GM10266 (cell line): ENCODE data around the gene NOMO2.
"Not testable (repeated sequence)": the region's sequence is repeated elsewhere in the genome, so short reads cannot be mapped to it uniquely, and the experiment has no call there.

Source experiments
- DNase-seq: peaks from one replicate; pipeline ENCODE4 v3.0.0; 2012; ENCODE audit errors: extremely low spot score

NOMO2 gene

GRCh38 chr16:18534308-18534707 lies 27.6 kb downstream of the NOMO2 start:
- not testable (repeated sequence) for DNase-seq

GRCh38 chr16:18531323-18531722 lies 30.6 kb downstream of the NOMO2 start:
- DNase-seq, result not testable (repeated sequence)

- not testable (repeated sequence) for DNase-seq
These were observed 31.6 kb downstream of the NOMO2 start for GRCh38 chr16:18530329-18530728.

- not testable (repeated sequence) for DNase-seq
These were observed 35.4 kb downstream of the NOMO2 start for GRCh38 chr16:18526547-18526946.

- DNase-seq, result not testable (repeated sequence)
These were observed 35.9 kb downstream of the NOMO2 start for GRCh38 chr16:18525882-18526482.

GRCh38 chr16:18522637-18523036 lies 39.3 kb downstream of the NOMO2 start:
- DNase-seq, result not testable (repeated sequence)

- DNase-seq, result not testable (repeated sequence)
These were observed 40.3 kb downstream of the NOMO2 start for GRCh38 chr16:18521445-18522181.

- not testable (repeated sequence) for DNase-seq
These were observed 43.2 kb downstream of the NOMO2 start for GRCh38 chr16:18518536-18519283.

- DNase-seq, result not testable (repeated sequence)
These were observed 63.5 kb downstream of the NOMO2 start for GRCh38 chr16:18498430-18498829.

- not testable (repeated sequence) for DNase-seq
These were observed 64.9 kb downstream of the NOMO2 start for GRCh38 chr16:18497032-18497431.

GRCh38 chr16:18492118-18492897 lies 69.6 kb downstream of the NOMO2 start:
- DNase-seq, result not testable (repeated sequence)

- not testable (repeated sequence) for DNase-seq
These were observed 125.9 kb downstream of the NOMO2 start for GRCh38 chr16:18436025-18436424.

GRCh38 chr16:18415827-18416226 lies 146.1 kb downstream of the NOMO2 start:
- DNase-seq, result not testable (repeated sequence)

- not testable (repeated sequence) for DNase-seq
These were observed 152.2 kb downstream of the NOMO2 start for GRCh38 chr16:18409532-18410293.

- DNase-seq, result not testable (repeated sequence)
These were observed 159.8 kb downstream of the NOMO2 start for GRCh38 chr16:18401851-18402657.

GRCh38 chr16:18401159-18401558 lies 160.7 kb downstream of the NOMO2 start:
- not testable (repeated sequence) for DNase-seq

GRCh38 chr16:18394363-18394762 lies 167.5 kb downstream of the NOMO2 start:
- not testable (repeated sequence) for DNase-seq

- DNase-seq, result not testable (repeated sequence)
These were observed 174.1 kb downstream of the NOMO2 start for GRCh38 chr16:18387767-18388166.

GRCh38 chr16:18386517-18386916 lies 175.4 kb downstream of the NOMO2 start:
- DNase-seq, result not testable (repeated sequence)

GRCh38 chr16:18385285-18385684 lies 176.6 kb downstream of the NOMO2 start:
- not testable (repeated sequence) for DNase-seq
